KOPT-K1 (cell line): ENCODE data around the gene RAPGEF5.
"Not testable (repeated sequence)": the region's sequence is repeated elsewhere in the genome, so short reads cannot be mapped to it uniquely, and the experiment has no call there.

Source experiments
- H3K27ac ChIP-seq: fragments of 200-600 bp; sonication (generic); 2 replicates; pipeline ENCODE4 v1.5.1; 2016; ENCODE audit warnings: antibody characterized with exemption, mild to moderate bottlenecking, low read depth, low read length; ENCODE audit not compliant: poor library complexity, severe bottlenecking
- H3K36me3 ChIP-seq: fragments of 200-600 bp; sonication (generic); 2 replicates; pipeline ENCODE4 v1.5.1; 2017; ENCODE audit warnings: antibody characterized with exemption, mild to moderate bottlenecking, low read length, moderate library complexity; ENCODE audit not compliant: insufficient read depth
- H3K9me3 ChIP-seq: fragments of 200-600 bp; sonication (generic); 2 replicates; pipeline ENCODE4 v1.5.1; 2017; ENCODE audit warnings: antibody characterized with exemption, low read length, mild to moderate bottlenecking; ENCODE audit not compliant: insufficient read depth, poor library complexity, severe bottlenecking

RAPGEF5 gene

DNA sequence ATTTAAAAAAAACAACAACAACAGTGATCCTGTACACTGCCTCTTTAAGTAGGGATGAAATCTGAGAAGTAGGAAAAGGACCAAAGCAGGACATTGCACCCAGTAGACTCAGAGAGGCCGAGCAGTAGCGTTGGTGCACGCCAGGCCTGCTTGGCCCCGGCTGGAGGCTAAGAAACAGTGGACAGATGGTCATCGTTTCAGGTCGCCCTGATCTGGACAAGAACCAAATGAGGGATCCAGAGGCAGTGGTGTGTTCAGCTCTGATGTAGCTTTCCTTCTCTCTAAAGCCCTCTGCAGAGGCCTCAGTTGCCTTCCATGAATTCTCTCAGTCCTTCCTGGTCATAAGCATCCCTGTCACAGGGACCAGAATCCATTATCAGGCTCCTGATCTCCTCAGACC, 269.1 kb downstream of the RAPGEF5 start:
- no peaks in the 10 kb centered on the region for H3K36me3 ChIP-seq
- no peaks in the 10 kb centered on the region for H3K9me3 ChIP-seq
- H3K27ac ChIP-seq, result no peak overlapping the region

DNA sequence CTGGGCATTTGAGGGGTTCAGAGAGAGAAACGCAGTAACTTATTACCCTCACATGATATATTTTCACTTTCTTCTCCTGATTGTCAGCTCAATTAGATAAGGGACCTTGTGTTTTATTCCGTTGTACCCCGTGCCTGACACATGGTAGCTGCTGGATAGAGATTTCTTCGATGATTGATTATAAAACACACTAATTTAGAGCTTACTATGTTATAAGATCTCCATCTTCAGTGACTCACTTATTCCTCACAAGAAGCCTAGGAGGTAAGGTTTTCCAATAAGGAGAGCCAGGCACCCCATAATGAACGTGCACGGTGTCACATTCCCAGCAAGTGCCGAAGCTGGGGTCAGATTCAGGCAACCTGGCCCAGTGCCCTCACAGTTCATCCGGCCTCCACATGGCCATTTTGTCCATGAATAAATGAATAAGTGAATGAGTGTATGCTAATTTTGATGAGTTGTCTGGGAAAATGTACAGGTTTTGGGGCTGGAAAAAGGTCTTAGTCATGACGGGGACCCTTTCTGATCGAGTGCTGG, 273.2 kb downstream of the RAPGEF5 start:
- H3K9me3 ChIP-seq, result peaks cover 4% of the 10 kb centered on the region
- H3K36me3 ChIP-seq, result no peaks in the 10 kb centered on the region
- no peak overlapping the region for H3K27ac ChIP-seq

DNA sequence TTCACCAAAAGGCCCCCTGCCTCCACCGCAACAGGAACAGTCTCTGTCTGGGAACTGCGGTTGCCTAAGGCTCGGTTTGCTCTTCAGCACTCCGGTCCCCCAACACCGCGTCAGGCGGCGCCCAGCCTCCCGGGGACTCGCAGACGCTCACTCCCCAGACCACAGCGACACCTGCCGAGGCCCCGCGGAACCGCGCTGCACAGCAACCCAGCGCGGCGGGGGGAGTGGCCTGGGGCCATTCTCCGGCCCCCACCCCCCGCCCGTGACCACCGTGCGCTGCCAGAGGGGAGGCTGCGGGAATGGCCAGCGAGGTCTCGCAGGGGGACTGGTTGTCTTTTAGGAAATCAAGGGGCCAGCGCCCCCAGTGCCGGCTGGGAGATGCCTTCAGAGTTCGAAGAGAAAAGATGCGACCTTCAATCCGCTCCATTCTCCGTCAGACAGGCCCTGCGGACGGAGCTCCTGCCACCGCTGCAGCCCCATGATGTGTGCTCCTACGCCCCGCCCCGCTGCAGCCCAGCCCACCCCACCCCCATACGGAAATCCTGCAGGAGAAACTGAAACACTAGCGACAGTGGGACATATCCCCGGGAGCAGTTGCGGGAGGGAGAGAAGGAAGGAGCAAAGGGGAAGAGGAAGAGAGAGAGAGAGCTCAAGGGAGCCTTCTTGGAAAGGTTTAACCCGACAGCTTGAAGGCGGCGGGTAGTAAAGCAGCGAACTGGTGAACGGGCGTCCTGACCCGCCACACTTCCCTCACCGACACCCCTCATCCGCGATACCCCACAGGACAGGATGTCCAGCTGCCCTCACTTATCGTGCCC, 273.9 kb downstream of the RAPGEF5 start:
- H3K27ac ChIP-seq, result no peak overlapping the region
- H3K36me3 ChIP-seq, result no peaks in the 10 kb centered on the region
- H3K9me3 ChIP-seq, result peaks cover 5% of the 10 kb centered on the region

- Histone ChIP-seq H3K36me3 (no peaks in the 10 kb centered on the region), H3K27ac (no peak overlapping the region), H3K9me3 (peaks cover 5% of the 10 kb centered on the region)
Measured at GRCh38 chr7:22082553-22082885, 274.4 kb downstream of the RAPGEF5 start.

- not testable (repeated sequence) for H3K27ac ChIP-seq, H3K9me3 ChIP-seq, H3K36me3 ChIP-seq
Measured at GRCh38 chr7:22080219-22080618, 276.7 kb downstream of the RAPGEF5 start.

DNA sequence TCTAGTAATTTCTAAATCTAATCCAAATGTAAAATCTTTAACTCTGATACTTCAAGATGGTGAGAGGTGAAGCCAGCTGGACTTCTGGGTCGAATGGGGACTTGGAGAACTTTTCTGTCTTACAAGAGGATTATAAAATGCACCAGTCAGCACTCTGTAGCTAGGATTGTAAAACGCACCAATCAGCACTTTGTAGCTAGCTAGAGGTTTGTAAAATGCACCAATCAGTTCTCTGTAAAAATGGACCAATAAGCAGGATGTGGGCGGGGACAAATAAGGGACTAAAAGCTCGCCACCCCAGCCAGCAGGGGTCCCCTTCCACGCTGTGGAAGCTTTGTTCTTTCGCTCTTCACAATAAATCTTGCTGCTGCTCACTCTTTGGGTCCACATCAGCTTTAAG, 278.1 kb downstream of the RAPGEF5 start:
- not testable (repeated sequence) for H3K27ac ChIP-seq, H3K36me3 ChIP-seq, H3K9me3 ChIP-seq

DNA sequence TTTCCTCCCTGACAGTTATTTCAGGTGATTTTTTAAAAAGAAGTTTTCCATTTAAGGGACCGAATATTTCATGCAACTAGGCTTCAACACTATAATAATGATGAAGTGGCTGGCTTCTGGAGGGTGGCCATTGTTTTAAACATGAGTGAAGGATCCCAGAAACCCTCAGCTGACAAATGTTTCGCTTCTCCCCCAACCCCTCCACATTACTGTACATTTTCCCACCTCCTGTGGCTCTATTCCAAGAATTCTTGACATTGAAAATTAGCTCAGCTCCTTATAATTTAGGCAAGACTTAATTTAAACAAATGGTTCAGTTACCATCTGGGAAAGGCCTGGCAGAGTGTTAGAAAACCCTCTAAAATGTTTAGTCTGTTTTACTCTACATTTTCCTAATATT, 281.4 kb downstream of the RAPGEF5 start:
- no peak overlapping the region for H3K27ac ChIP-seq
- no peaks in the 10 kb centered on the region for H3K36me3 ChIP-seq
- peaks cover 5% of the 10 kb centered on the region for H3K9me3 ChIP-seq

DNA sequence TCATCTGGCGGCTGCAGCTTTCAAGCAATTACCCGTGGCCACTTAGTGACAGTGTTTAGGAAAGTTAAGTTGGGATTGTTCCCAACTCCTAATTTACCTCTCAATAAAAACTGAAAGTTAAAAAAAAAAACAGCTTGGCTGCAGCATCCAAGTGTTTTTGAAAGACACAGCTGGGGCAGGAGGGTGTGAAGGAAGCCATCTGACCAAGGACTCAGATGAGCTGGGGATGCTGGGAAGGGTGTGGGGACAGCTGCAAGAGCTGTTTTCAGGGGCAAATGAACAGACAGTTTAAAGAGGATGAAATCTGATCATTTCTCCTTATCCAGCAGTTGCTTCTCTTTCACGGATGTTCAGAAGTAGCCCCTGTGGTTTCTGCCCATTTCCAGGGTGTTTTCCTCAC, 282.1 kb downstream of the RAPGEF5 start:
- Histone ChIP-seq H3K27ac (no peak overlapping the region), H3K36me3 (no peaks in the 10 kb centered on the region), H3K9me3 (peaks cover 5% of the 10 kb centered on the region)
